ENCODE data around the gene ZDHHC14. TPM values are rescaled to one million over a fixed set of nuclear protein-coding genes. Genes with fewer than 3 reads are reported as not detected.
A peak's percentile ranks its signal among the peaks of the same experiment; 100 is the strongest.

ZDHHC14 gene
- total RNA-seq, 1 experiment from 2014 or later = 1.7 TPM

DNA sequence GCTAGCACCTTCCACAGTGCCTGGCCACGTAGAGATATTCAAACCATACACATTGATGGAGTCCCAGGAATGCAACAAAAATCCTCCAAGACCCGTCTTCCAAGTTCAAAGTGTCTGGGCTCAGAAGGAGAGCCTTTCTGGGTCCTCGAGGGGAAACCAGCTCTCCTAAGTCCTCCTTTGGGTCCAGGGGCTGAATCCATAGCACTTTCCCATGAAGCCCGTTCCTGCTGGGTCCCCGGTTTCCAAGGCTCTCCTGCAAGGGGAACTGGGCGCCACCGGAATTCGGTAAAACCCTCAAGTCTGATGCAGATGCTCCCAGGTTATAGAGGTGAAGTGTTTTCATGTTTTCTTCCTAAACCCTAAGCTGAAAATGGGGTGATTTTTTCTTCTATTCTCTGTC lies 340.8 kb downstream of the ZDHHC14 start:
- no peak overlapping the region for H3T11ph ChIP-seq (ENCODE audit: low read length)
- no peak overlapping the region for H2BK20ac ChIP-seq (ENCODE audit: low read depth, low read length, poor library complexity, severe bottlenecking)
- DNase-seq = no peak
- no peaks in the 10 kb centered on the region for H3K79me1 ChIP-seq (ENCODE audit: insufficient read depth, low read depth, low read length, poor library complexity, severe bottlenecking)
- H3K4me1 Mint-ChIP-seq = peaks cover 16 to 18% of the 10 kb centered on the region in 2 experiments
- peaks cover 11% of the 10 kb centered on the region for H3K27me3 Mint-ChIP-seq (ENCODE audit: low read depth)
- H3K4me1 ChIP-seq (ENCODE audit: insufficient read depth, low read length) = no peaks in the 10 kb centered on the region
- no peak overlapping the region; a peak in 1 of 5 replicates for H3K4me3 Mint-ChIP-seq
- H3K4ac ChIP-seq (ENCODE audit: low read depth, low read length) = no peak overlapping the region
- H2BK120ac ChIP-seq (ENCODE audit: low read depth, low read length, poor library complexity, severe bottlenecking) = no peak overlapping the region
- no peak overlapping the region for H4K91ac ChIP-seq (ENCODE audit: insufficient read length, low read depth, low read length)
- no peak overlapping the region for H3K14ac ChIP-seq (ENCODE audit: insufficient read depth, low read length)
- H3K27me3 ChIP-seq (ENCODE audit: insufficient read depth, low read length) = no peaks in the 10 kb centered on the region
- H3K79me2 ChIP-seq (ENCODE audit: insufficient read depth, low read length) = no peaks in the 10 kb centered on the region
- no peak overlapping the region for H2BK15ac ChIP-seq (ENCODE audit: low read depth, low read length)
- H4K8ac ChIP-seq (replicated peaks; ENCODE audit: insufficient read length, low read depth, low read length) = no peak overlapping the region
- H3K23ac ChIP-seq (ENCODE audit: insufficient read length, low read depth, low read length) = no peak overlapping the region
- no peak overlapping the region for H3K27ac ChIP-seq (ENCODE audit: insufficient read length, low read depth, low read length)
- H3K18ac ChIP-seq (ENCODE audit: insufficient read length, low read depth, low read length) = no peak overlapping the region
- no peaks in the 10 kb centered on the region for H4K20me1 ChIP-seq (ENCODE audit: control insufficient read depth, insufficient read depth, insufficient read length)
- WGBS (ENCODE audit: extremely low coverage, insufficient read length, low lambda C conversion rate) = no CpG with 5 or more reads among the region's 8 CpGs
- H3K9me3 Mint-ChIP-seq = peaks cover 14 to 21% of the 10 kb centered on the region in 2 experiments
- no peak overlapping the region for H3K4me2 ChIP-seq (ENCODE audit: insufficient read depth, insufficient read length, low read length)
- peak overlapping the region in 1 of 3 experiments; percentile 30; a peak in 2 of 7 replicates for H3K27ac Mint-ChIP-seq
- H3K36me3 Mint-ChIP-seq (ENCODE audit: insufficient read depth in 1 of 3, low read depth in 3 of 3) = peaks cover 0 to 19% (median 9%) of the 10 kb centered on the region in 3 experiments; a peak in 5 of 7 replicates
- no peaks in the 10 kb centered on the region for H3K23me2 ChIP-seq (ENCODE audit: insufficient read length, low read depth, low read length, poor library complexity, severe bottlenecking)
- H2AFZ ChIP-seq (ENCODE audit: low read length) = no peak overlapping the region
- no peak overlapping the region for H2AK5ac ChIP-seq (ENCODE audit: insufficient read length, low read length)
- no peak overlapping the region for H2BK12ac ChIP-seq (ENCODE audit: insufficient read length, low read depth, low read length)
- no peak overlapping the region for H4K5ac ChIP-seq (ENCODE audit: insufficient read length, low read depth, low read length)
- H3K9me3 ChIP-seq (ENCODE audit: control insufficient read depth, low read depth, low read length) = peaks cover 8% of the 10 kb centered on the region
- H3K56ac ChIP-seq (ENCODE audit: insufficient read length, low read depth, low read length) = no peak overlapping the region
- no peak overlapping the region for H3K9ac ChIP-seq (ENCODE audit: extremely low read depth, insufficient read length, low read length)
- TF ChIP-seq, protein P1, sequence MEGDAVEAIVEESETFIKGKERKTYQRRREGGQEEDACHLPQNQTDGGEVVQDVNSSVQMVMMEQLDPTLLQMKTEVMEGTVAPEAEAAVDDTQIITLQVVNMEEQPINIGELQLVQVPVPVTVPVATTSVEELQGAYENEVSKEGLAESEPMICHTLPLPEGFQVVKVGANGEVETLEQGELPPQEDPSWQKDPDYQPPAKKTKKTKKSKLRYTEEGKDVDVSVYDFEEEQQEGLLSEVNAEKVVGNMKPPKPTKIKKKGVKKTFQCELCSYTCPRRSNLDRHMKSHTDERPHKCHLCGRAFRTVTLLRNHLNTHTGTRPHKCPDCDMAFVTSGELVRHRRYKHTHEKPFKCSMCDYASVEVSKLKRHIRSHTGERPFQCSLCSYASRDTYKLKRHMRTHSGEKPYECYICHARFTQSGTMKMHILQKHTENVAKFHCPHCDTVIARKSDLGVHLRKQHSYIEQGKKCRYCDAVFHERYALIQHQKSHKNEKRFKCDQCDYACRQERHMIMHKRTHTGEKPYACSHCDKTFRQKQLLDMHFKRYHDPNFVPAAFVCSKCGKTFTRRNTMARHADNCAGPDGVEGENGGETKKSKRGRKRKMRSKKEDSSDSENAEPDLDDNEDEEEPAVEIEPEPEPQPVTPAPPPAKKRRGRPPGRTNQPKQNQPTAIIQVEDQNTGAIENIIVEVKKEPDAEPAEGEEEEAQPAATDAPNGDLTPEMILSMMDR (conservative IDR thresholded peaks at IDR 0.05) = no peak
- H2BK5ac ChIP-seq (ENCODE audit: insufficient read length, low read length) = no peak overlapping the region

Measured in H9 (cell line).